Hepatocyte (in vitro differentiated cells): ENCODE results near the gene OTULIN.

Experiments
- CTCF ChIP-seq: fragments of 200-600 bp; sonication (generic); IDR thresholded peaks from 2 replicates; pipeline ENCODE4 v1.5.1; 2016; ENCODE audit warnings: antibody characterized with exemption, mild to moderate bottlenecking; ENCODE audit not compliant: poor library complexity
- EZH2 ChIP-seq: fragments of 200-600 bp; sonication (generic); IDR thresholded peaks from 2 replicates; pipeline ENCODE4 v1.6.1; 2016; ENCODE audit warnings: antibody characterized with exemption, mild to moderate bottlenecking, borderline replicate concordance
- EZH2phosphoT487 ChIP-seq: fragments of 200-600 bp; sonication (generic); IDR thresholded peaks from one replicate; pipeline ENCODE4 v1.6.1; 2018; ENCODE audit warnings: antibody characterized with exemption, mild to moderate bottlenecking, low read depth, moderate library complexity; ENCODE audit not compliant: unreplicated experiment, severe bottlenecking

GRCh38 chr5:14640765-14641164, 23.8 kb upstream of the OTULIN start:
- no peak for TF ChIP-seq CTCF
- no peak for TF ChIP-seq EZH2
- no peak for TF ChIP-seq EZH2phosphoT487
